MM.1S (cell line): Measurements from ENCODE around the gene CDH22.

Source experiments
- CTCF ChIP-seq: fragments of 300-600 bp; sonication (generic); IDR thresholded peaks from 2 replicates; pipeline ENCODE4 v1.5.1; 2016; ENCODE audit warnings: antibody characterized with exemption, low read length, mixed read lengths
- EZH2 ChIP-seq: fragments of 300-600 bp; sonication (generic); optimal IDR thresholded peaks from 2 replicates; pipeline ENCODE3; 2017; ENCODE audit warnings: low read depth, mild to moderate bottlenecking, antibody characterized with exemption, low read length, mixed read lengths
- EZH2phosphoT487 ChIP-seq: fragments of 300-600 bp; sonication (generic); IDR thresholded peaks from 2 replicates; pipeline ENCODE4 v1.6.1; 2018; ENCODE audit warnings: antibody characterized with exemption, low read length

GRCh38 chr20:46357030-46357514 lies 48.8 kb upstream of the CDH22 start:
- no peak for TF ChIP-seq CTCF
- TF ChIP-seq EZH2: no peak
- TF ChIP-seq EZH2phosphoT487: no peak
